H9 (cell line): ENCODE results near the gene GFRA1. TPM values are rescaled to one million over a fixed set of nuclear protein-coding genes. Genes with fewer than 3 reads are reported as not detected.

ENCODE experiments used
- DNase-seq: peaks from one replicate; pipeline ENCODE4 v3.0.0-alpha.2; 2017
- H2AFZ ChIP-seq: one replicate; pipeline ENCODE4 v1.6.1; 2013; ENCODE audit warnings: mild to moderate bottlenecking, low read length, control low read depth, moderate library complexity
- H2AK5ac ChIP-seq: 2 replicates; pipeline ENCODE4 v1.6.1; 2013; ENCODE audit warnings: low read length, control low read depth, mixed read lengths; ENCODE audit not compliant: insufficient read length
- H2BK120ac ChIP-seq: one replicate; pipeline ENCODE4 v1.6.1; 2013; ENCODE audit warnings: low read depth, mild to moderate bottlenecking, low read length, control low read depth, inconsistent platforms; ENCODE audit not compliant: poor library complexity, severe bottlenecking
- H2BK12ac ChIP-seq: 2 replicates; pipeline ENCODE4 v1.6.1; 2013; ENCODE audit warnings: low read length, control low read depth, mixed read lengths, low read depth; ENCODE audit not compliant: insufficient read length
- H2BK15ac ChIP-seq: 2 replicates; pipeline ENCODE4 v1.6.1; 2013; ENCODE audit warnings: low read depth, low read length, control low read depth
- H2BK20ac ChIP-seq: one replicate; pipeline ENCODE4 v1.6.1; 2013; ENCODE audit warnings: low read depth, mild to moderate bottlenecking, low read length, control low read depth, inconsistent platforms; ENCODE audit not compliant: poor library complexity, severe bottlenecking
- H2BK5ac ChIP-seq: 2 replicates; pipeline ENCODE4 v1.6.1; 2013; ENCODE audit warnings: low read length, control low read depth, mixed read lengths; ENCODE audit not compliant: insufficient read length
- H3K14ac ChIP-seq: 2 replicates; pipeline ENCODE4 v1.6.1; 2013; ENCODE audit warnings: low read length, control low read depth; ENCODE audit not compliant: insufficient read depth
- H3K18ac ChIP-seq: 2 replicates; pipeline ENCODE4 v1.6.1; 2013; ENCODE audit warnings: low read depth, mild to moderate bottlenecking, mixed read lengths, low read length, control low read depth; ENCODE audit not compliant: insufficient read length
- H3K23ac ChIP-seq: 2 replicates; pipeline ENCODE4 v1.6.1; 2013; ENCODE audit warnings: low read length, control low read depth, mixed read lengths, low read depth; ENCODE audit not compliant: insufficient read length
- H3K23me2 ChIP-seq: 2 replicates; pipeline ENCODE4 v1.6.1; 2013; ENCODE audit warnings: low read depth, mild to moderate bottlenecking, mixed read lengths, low read length, control low read depth; ENCODE audit not compliant: insufficient read length, poor library complexity, severe bottlenecking
- H3K27ac ChIP-seq: 2 replicates; pipeline ENCODE4 v1.5.1; 2013; ENCODE audit warnings: low read length, control low read depth, mixed read lengths, low read depth; ENCODE audit not compliant: insufficient read length
- H3K27me3 ChIP-seq: 2 replicates; pipeline ENCODE4 v1.6.1; 2013; ENCODE audit warnings: low read length, control low read depth, inconsistent platforms; ENCODE audit not compliant: insufficient read depth
- H3K4ac ChIP-seq: 2 replicates; pipeline ENCODE4 v1.6.1; 2013; ENCODE audit warnings: low read depth, mild to moderate bottlenecking, control low read depth, inconsistent platforms, low read length, moderate library complexity
- H3K4me1 ChIP-seq: 2 replicates; pipeline ENCODE4 v1.6.1; 2013; ENCODE audit warnings: low read length, control low read depth, inconsistent platforms; ENCODE audit not compliant: insufficient read depth
- H3K4me2 ChIP-seq: 2 replicates; pipeline ENCODE4 v1.6.1; 2013; ENCODE audit warnings: low read length, control low read depth, mixed read lengths; ENCODE audit not compliant: insufficient read length, insufficient read depth
- H3K56ac ChIP-seq: 2 replicates; pipeline ENCODE4 v1.6.1; 2013; ENCODE audit warnings: low read depth, mild to moderate bottlenecking, mixed read lengths, low read length, control low read depth; ENCODE audit not compliant: insufficient read length
- H3K79me1 ChIP-seq: 2 replicates; pipeline ENCODE4 v1.6.1; 2013; ENCODE audit warnings: low read depth, mild to moderate bottlenecking, moderate library complexity, low read length, control low read depth, inconsistent platforms; ENCODE audit not compliant: insufficient read depth, poor library complexity, severe bottlenecking
- H3K79me2 ChIP-seq: 2 replicates; pipeline ENCODE4 v1.6.1; 2013; ENCODE audit warnings: low read length, control low read depth, inconsistent platforms; ENCODE audit not compliant: insufficient read depth
- H3K9ac ChIP-seq: 2 replicates; pipeline ENCODE4 v1.6.1; 2013; ENCODE audit warnings: low read length, control low read depth, mixed read lengths; ENCODE audit not compliant: insufficient read length; ENCODE audit errors: extremely low read depth
- H3K9me3 ChIP-seq: one replicate; pipeline ENCODE4 v1.6.1; 2013; ENCODE audit warnings: low read depth, low read length, inconsistent platforms; ENCODE audit not compliant: control insufficient read depth
- H3T11ph ChIP-seq: one replicate; pipeline ENCODE4 v1.6.1; 2013; ENCODE audit warnings: mild to moderate bottlenecking, low read length, control low read depth, inconsistent platforms
- H4K20me1 ChIP-seq: one replicate; pipeline ENCODE4 v1.6.1; 2013; ENCODE audit not compliant: control insufficient read depth, insufficient read length, insufficient read depth
- H4K5ac ChIP-seq: 2 replicates; pipeline ENCODE4 v1.6.1; 2013; ENCODE audit warnings: low read depth, mild to moderate bottlenecking, mixed read lengths, low read length, control low read depth; ENCODE audit not compliant: insufficient read length
- H4K8ac ChIP-seq: replicated peaks from 2 replicates; pipeline ENCODE4 v1.6.1; 2013; ENCODE audit warnings: low read length, control low read depth, mixed read lengths, low read depth; ENCODE audit not compliant: insufficient read length
- H4K91ac ChIP-seq: 2 replicates; pipeline ENCODE4 v1.6.1; 2013; ENCODE audit warnings: low read depth, mild to moderate bottlenecking, moderate library complexity, mixed read lengths, low read length, control low read depth; ENCODE audit not compliant: insufficient read length
- H3K27ac Mint-ChIP-seq, 3 experiments: 2 replicates in 2 of 3; 3 replicates in 1 of 3; pipeline ENCODE4 v1.8.0; 2020 to 2021; ENCODE audit warnings: mixed read lengths in 3 of 3, mild to moderate bottlenecking in 1 of 3, moderate library complexity in 1 of 3
- H3K27me3 Mint-ChIP-seq: 2 replicates; pipeline ENCODE4 v1.8.0; 2021; ENCODE audit warnings: low read depth, mild to moderate bottlenecking, moderate library complexity, mixed read lengths
- H3K36me3 Mint-ChIP-seq, 3 experiments: 2 replicates in 2 of 3; 3 replicates in 1 of 3; pipeline ENCODE4 v1.8.0; 2020 to 2021; ENCODE audit warnings: low read depth in 3 of 3, mixed read lengths in 3 of 3; ENCODE audit not compliant: insufficient read depth in 1 of 3
- H3K4me1 Mint-ChIP-seq, 2 experiments: 2 replicates each; pipeline ENCODE4 v1.8.0; 2020; ENCODE audit warnings: mixed read lengths in 2 of 2
- H3K4me3 Mint-ChIP-seq, 2 experiments: 2 replicates in 1 of 2; 3 replicates in 1 of 2; pipeline ENCODE4 v1.8.0; 2020 to 2021; ENCODE audit warnings: mild to moderate bottlenecking in 2 of 2, mixed read lengths in 2 of 2, moderate library complexity in 1 of 2
- H3K9me3 Mint-ChIP-seq, 2 experiments: 2 replicates in 1 of 2; 3 replicates in 1 of 2; pipeline ENCODE4 v1.8.0; 2020; ENCODE audit warnings: mild to moderate bottlenecking in 2 of 2, mixed read lengths in 2 of 2, moderate library complexity in 1 of 2
- CTCF ChIP-seq: fragments of 200-600 bp; sonication (generic); conservative IDR thresholded peaks from 3 replicates; pipeline ENCODE4 v1.8.0; 2021; ENCODE audit warnings: antibody characterized with exemption, mild to moderate bottlenecking
- WGBS: extraction: QIAGEN DNeasy Blood & Tissue Kit; methylation state at CpG from one replicate; pipeline ENCODE4 v1.1.7; 2013; ENCODE audit warnings: missing lambda C conversion rate, low lambda C conversion rate, mixed read lengths; ENCODE audit not compliant: insufficient read length; ENCODE audit errors: extremely low coverage; 5-methylcytosine and 5-hydroxymethylcytosine counted together
- total RNA-seq: library from RNA; stranded (reverse); gene quantifications from 2 replicates; pipeline ENCODE4 v1.2.1, GENCODE V29; 2021

GFRA1 gene
- total RNA-seq, 1 experiment from 2014 or later = 0.24 TPM

DNA sequence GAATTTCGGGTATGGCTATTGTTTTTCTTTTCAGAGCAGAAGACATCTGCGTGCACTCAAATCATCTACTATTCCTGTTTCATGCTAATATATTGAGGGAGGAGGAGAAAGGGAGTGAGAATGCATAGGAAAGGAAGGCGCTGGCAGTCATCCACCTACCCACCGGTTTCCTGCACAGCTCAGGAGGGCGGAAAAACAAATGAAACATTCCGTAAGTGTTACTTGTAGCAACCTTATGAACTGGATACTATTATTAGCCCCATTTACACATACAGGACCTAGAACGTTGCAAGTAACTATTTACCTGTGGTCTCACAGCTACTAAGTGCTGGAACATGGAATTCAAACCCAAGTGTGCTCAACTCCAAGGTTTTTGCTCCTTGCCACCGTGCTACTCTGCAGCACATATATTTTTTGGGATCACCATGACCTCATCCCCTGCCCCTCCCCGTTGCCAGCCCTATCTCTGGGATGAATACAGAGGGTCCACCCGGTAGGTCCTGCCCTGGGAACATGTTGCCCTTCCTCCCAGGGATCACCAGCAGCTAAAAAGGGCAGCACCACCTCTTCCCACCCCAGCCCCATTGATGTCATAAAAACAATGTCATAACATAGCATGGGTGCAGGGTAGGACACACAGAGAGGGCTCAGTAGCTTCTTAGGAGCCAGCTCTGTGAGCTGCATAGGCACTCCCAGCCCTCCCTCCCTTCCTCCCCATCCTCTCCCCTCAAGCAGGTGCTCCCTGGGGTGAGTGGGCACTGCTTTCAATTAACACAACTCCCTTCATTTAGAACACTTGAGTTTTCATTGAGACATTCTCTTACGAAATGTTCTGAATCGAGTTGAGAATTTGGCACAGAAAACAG is 16.9 kb downstream of the GFRA1 start:
- no peak overlapping the region for H3K4me2 ChIP-seq
- no peak for DNase-seq
- H3K4me1 Mint-ChIP-seq = peaks cover 19 to 21% of the 10 kb centered on the region in 2 experiments
- H3K4me1 ChIP-seq = peaks cover 3% of the 10 kb centered on the region; the same call in 1 of the 2 replicates
- no peak overlapping the region for H3K56ac ChIP-seq
- H3K4me3 Mint-ChIP-seq = no peak overlapping the region
- no CpG with 5 or more reads among the region's 12 CpGs for WGBS
- H3K27me3 Mint-ChIP-seq = peaks cover 4% of the 10 kb centered on the region
- H2BK15ac ChIP-seq = no peak overlapping the region
- H3K9me3 ChIP-seq = no peaks in the 10 kb centered on the region
- H3K18ac ChIP-seq = no peak overlapping the region
- no peaks in the 10 kb centered on the region for H4K20me1 ChIP-seq
- H3T11ph ChIP-seq = no peak overlapping the region
- H3K27ac Mint-ChIP-seq = no peak overlapping the region
- no peak overlapping the region for H2BK20ac ChIP-seq
- no peaks in the 10 kb centered on the region for H3K23me2 ChIP-seq
- no peak overlapping the region for H2BK5ac ChIP-seq
- H4K91ac ChIP-seq = no peak overlapping the region
- no peaks in the 10 kb centered on the region for H3K36me3 Mint-ChIP-seq
- H3K9me3 Mint-ChIP-seq = no peaks in the 10 kb centered on the region
- H3K27me3 ChIP-seq = no peaks in the 10 kb centered on the region
- H4K8ac ChIP-seq = no peak overlapping the region
- no peak overlapping the region for H3K14ac ChIP-seq
- H3K9ac ChIP-seq = no peak overlapping the region
- no peak overlapping the region for H2BK12ac ChIP-seq
- no peaks in the 10 kb centered on the region for H3K79me2 ChIP-seq
- no peak overlapping the region for H3K27ac ChIP-seq
- H2BK120ac ChIP-seq = no peak overlapping the region
- H3K79me1 ChIP-seq = no peaks in the 10 kb centered on the region
- no peak overlapping the region for H2AFZ ChIP-seq
- no peak overlapping the region for H4K5ac ChIP-seq
- H2AK5ac ChIP-seq = no peak overlapping the region
- H3K4ac ChIP-seq = no peak overlapping the region
- no peak for TF ChIP-seq CTCF
- H3K23ac ChIP-seq = no peak overlapping the region
